Measurements from ENCODE around the gene TMEM212. TPM values are rescaled to one million over a fixed set of nuclear protein-coding genes. Genes with fewer than 3 reads are reported as not detected.

Gene TMEM212
- total RNA-seq, 1 donor from 2014 or later, result not detected

DNA sequence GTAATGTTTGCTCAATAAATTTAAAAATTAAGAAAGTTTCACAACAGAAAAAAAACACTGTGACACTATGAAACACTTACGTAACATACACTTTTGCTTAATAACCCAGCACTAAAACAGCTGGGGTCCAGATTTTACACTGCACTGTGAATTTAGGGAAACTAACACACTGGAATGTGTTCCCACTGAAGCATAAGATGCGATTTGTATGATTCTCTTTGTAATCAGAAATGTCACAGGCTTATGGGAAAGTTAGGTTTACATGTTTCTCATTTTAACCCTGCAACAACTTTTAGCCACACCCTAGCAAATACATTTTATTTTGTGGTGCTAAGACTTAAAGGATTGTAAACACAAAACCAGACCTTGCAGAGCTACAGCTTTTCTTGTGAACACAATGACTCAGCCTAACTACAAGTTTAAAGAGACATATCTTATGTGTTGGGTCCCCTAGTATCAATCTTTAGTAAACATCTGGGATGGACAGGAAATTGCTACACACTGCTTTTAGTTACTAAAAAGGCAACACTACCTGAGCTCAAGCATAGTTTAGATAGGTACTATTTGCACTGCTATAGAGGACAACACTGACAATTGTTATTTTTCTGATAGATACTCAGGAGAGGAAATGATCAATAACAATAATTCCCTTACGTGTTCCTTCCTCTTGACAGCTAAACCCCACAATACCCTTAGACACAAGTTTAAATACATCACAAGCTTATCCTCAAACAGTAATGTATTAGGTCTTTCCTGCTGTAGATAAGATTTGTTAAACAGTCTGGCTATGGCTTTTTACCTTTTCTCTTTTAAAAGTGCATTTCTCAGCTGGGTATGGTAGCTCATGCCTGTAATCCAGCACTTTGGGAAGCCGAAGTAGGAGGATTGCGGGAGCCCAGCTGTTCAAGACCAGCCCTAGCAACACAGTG lies 36.7 kb upstream of the TMEM212 start:
- H3K27me3 Mint-ChIP-seq (ENCODE audit: unreplicated experiment), result peaks cover 6% of the 10 kb centered on the region
- H3K4me1 Mint-ChIP-seq (ENCODE audit: low read depth, unreplicated experiment), result peaks cover 2% of the 10 kb centered on the region
- peaks cover 5% of the 10 kb centered on the region for H3K36me3 Mint-ChIP-seq (ENCODE audit: unreplicated experiment)
- no peak for DNase-seq
- H3K9me3 Mint-ChIP-seq (ENCODE audit: unreplicated experiment), result no peaks in the 10 kb centered on the region
- no peak overlapping the region for H3K27ac Mint-ChIP-seq (ENCODE audit: unreplicated experiment)
- TF ChIP-seq, protein P1, sequence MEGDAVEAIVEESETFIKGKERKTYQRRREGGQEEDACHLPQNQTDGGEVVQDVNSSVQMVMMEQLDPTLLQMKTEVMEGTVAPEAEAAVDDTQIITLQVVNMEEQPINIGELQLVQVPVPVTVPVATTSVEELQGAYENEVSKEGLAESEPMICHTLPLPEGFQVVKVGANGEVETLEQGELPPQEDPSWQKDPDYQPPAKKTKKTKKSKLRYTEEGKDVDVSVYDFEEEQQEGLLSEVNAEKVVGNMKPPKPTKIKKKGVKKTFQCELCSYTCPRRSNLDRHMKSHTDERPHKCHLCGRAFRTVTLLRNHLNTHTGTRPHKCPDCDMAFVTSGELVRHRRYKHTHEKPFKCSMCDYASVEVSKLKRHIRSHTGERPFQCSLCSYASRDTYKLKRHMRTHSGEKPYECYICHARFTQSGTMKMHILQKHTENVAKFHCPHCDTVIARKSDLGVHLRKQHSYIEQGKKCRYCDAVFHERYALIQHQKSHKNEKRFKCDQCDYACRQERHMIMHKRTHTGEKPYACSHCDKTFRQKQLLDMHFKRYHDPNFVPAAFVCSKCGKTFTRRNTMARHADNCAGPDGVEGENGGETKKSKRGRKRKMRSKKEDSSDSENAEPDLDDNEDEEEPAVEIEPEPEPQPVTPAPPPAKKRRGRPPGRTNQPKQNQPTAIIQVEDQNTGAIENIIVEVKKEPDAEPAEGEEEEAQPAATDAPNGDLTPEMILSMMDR (IDR thresholded peaks at IDR 0.05; ENCODE audit: partially characterized antibody, unreplicated experiment), result no peak
- no peak overlapping the region for H3K4me3 Mint-ChIP-seq (ENCODE audit: unreplicated experiment)

DNA sequence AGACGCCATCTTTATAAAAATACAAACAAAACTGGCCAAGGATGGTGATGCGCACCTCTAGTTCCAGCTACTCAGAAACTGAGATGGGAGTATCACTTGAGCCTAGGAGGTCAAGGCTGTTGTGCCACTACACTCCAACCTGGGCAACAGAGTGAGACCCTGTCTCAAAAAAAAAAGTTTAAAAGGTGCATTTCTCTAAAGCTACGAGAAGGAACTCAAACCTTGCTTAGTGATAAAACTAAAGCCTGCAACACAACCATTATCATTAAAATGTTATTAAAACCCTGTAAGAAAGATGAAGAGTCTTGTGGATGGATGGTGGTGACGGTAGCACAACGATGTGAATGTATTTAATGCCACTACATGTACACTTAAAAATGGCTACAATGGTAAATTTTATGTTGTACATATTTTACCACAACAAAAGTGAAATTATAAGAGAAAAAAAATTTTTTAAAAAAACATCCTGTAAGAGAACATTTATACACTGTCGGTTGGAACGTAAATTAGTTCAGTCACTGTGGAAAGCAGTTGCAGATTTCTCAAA lies 35.9 kb upstream of the TMEM212 start:
- TF ChIP-seq, protein P1 (IDR thresholded peaks at IDR 0.05; ENCODE audit: partially characterized antibody, unreplicated experiment), result no peak
- Mint-ChIP-seq H3K27me3 (ENCODE audit: unreplicated experiment) (peaks cover 6% of the 10 kb centered on the region), H3K36me3 (ENCODE audit: unreplicated experiment) (peaks cover 5% of the 10 kb centered on the region), H3K4me1 (ENCODE audit: low read depth, unreplicated experiment) (peaks cover 2% of the 10 kb centered on the region), H3K9me3 (ENCODE audit: unreplicated experiment) (no peaks in the 10 kb centered on the region), H3K27ac (ENCODE audit: unreplicated experiment) (no peak overlapping the region), H3K4me3 (ENCODE audit: unreplicated experiment) (no peak overlapping the region)
- no peak for DNase-seq

DNA sequence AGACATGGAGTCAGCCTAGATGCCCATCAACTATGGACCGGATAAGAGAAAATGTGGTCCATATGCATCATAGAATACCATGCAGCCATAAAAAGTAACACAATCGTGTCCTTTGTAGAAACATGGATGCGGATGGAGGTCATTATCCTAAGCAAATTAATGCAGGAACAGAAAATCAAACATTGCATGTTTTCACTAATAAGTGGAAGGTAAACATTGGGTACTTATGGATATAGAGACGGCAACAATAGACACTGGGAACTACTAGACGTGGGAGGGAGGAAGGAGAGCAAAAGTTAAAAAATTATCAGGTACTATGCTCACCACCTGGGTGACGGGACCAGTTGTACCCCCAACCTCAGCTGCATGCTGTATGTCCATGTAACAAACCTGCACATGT lies 35.3 kb upstream of the TMEM212 start:
- H3K27ac Mint-ChIP-seq (ENCODE audit: unreplicated experiment), result no peak overlapping the region
- peaks cover 2% of the 10 kb centered on the region for H3K4me1 Mint-ChIP-seq (ENCODE audit: low read depth, unreplicated experiment)
- H3K4me3 Mint-ChIP-seq (ENCODE audit: unreplicated experiment), result no peak overlapping the region
- no peaks in the 10 kb centered on the region for H3K9me3 Mint-ChIP-seq (ENCODE audit: unreplicated experiment)
- TF ChIP-seq, protein P1 (IDR thresholded peaks at IDR 0.05; ENCODE audit: partially characterized antibody, unreplicated experiment), result no peak
- no peak for DNase-seq
- peaks cover 6% of the 10 kb centered on the region for H3K27me3 Mint-ChIP-seq (ENCODE audit: unreplicated experiment)
- peaks cover 5% of the 10 kb centered on the region for H3K36me3 Mint-ChIP-seq (ENCODE audit: unreplicated experiment)

DNA sequence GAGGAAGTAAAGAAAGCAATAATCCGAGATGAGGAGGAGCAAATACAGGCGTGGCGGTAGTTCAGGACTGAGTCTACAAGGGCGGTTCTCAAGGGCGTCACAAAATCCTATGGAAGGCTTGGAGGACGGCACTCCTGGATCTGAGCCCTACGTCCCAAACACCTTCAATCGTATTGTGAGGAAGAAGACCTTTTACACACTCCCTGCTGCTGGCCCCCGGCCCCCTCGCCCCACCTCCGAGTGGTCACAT lies 33.6 kb upstream of the TMEM212 start:
- H3K36me3 Mint-ChIP-seq (ENCODE audit: unreplicated experiment), result peaks cover 5% of the 10 kb centered on the region
- H3K4me3 Mint-ChIP-seq (ENCODE audit: unreplicated experiment), result peak overlapping the region; percentile 86
- TF ChIP-seq, protein P1 (IDR thresholded peaks at IDR 0.05; ENCODE audit: partially characterized antibody, unreplicated experiment), result no peak
- no peak for DNase-seq
- H3K9me3 Mint-ChIP-seq (ENCODE audit: unreplicated experiment), result no peaks in the 10 kb centered on the region
- no peak overlapping the region for H3K27ac Mint-ChIP-seq (ENCODE audit: unreplicated experiment)
- peaks cover 2% of the 10 kb centered on the region for H3K4me1 Mint-ChIP-seq (ENCODE audit: low read depth, unreplicated experiment)
- H3K27me3 Mint-ChIP-seq (ENCODE audit: unreplicated experiment), result peaks cover 6% of the 10 kb centered on the region

Measured in glutamatergic neuron (in vitro differentiated cells).